ENCODE measurements around the gene FBN2.

Gene FBN2

DNA sequence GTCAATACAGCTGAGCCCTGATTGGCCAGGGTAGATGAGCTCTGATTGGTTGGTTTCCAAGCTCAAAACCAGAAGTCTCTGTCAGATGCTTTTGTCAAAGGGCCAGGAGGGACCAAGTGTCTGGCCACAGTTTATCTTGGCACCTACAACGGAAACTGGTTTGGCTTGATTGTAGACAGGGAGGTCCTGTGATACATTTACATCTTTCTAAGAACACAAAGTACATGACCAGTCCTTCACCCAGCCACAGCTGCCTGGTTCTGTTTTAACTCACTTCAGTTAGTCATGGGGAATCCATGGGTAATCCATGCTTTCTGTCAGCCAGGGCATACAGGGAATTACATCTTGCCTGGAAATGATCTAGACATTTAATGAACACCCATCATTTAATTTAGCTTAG lies 283.3 kb downstream of the FBN2 start:
- DNase-seq (ENCODE audit: low read depth, low spot score), result no peak

DNA sequence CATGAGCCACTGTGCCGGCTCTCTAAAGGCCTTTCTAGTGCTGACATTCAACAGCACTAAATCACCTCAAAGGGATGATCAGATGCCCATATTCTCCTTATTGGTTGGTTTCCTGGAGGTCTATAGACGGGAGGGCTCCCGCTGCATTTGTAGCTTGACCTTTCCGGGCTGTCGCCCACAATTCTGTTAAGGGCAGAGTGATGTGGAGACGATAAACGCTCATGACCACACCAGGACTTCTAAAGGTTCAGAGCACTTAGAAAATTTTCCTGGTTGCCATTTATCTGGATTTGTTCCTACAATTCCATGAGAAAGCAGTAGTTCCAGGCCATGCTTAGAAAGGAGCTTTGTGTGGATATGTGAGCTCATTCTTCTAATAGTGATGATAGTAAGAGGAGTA lies 284.2 kb downstream of the FBN2 start:
- DNase-seq (ENCODE audit: low read depth, low spot score), result no peak

DNA sequence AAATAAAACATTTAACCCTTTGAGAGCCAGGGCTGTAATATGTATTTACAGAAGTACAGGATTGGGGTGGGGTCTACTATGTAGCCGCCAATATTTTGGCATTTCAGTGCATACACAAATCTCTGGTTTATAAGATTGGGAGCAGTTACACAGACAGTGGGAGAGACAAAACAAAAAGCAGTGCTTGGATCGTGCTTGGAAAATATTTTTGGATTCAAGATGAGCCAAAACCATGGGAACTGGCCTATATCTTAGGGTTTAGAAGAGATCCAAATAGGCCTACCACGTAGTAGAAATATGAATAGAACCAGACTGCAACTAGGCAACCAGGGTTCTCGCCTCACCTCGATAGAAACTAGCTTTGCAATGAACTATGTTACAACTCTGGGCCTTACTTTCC lies 284.9 kb downstream of the FBN2 start:
- DNase-seq (ENCODE audit: low read depth, low spot score), result no peak

DNA sequence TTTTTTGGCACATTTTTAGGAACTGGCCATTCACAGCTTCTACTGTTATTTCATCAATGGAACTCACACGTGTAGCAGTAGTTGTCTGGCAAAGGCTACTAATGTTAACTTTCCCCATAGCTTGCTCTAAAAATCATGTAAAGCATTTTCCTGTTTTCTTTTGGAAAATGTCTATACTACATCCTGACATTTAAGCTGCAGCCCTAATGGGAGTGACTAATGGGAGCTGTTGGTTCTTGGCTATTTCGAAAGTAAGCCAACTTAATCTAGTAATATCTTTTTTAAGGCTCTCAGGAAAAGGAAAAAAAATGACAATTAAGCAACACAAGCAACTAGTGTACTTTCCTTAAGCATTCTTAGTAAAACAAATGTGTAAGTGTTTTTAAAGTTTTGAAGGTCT lies 285.3 kb downstream of the FBN2 start:
- no peak for DNase-seq (ENCODE audit: low read depth, low spot score)

DNA sequence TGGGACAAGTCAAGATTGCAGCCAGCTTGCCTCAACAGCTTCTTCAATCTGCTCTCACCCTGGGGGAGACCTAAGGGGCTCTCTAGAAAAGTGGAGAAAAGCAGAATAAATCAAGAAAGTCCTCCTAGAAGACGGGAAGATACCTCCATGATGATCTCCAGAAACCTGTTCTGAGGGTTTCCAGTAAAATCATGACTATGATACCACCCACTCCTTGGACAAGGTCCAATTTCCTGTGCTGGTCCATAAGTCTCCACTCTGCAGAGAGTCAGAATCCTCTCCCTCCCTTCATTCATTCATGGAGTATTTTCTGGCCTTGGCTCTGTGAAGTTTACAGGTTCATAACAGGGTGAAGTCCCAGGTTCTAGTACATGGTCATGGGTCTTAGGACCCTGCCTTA lies 285.8 kb downstream of the FBN2 start:
- no peak for DNase-seq (ENCODE audit: low read depth, low spot score)

DNA sequence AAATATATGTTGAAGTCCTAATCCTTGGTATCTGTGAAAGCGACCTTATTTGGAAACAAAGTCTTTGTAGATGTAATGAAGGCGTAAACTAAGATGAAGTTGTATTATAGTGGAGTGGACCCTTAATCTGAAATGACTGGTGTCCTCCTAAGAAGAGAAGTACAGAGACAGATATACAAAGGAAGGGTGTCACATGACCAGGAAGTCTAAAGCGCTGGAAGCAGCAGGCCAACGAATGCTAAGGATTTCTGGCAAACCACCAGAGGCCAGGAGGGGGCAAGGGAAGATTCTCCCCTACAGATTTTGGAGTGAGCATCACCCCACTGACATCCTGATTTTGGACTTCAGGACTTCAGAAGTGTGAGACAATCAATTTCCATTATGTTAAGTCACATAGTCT lies 292.1 kb downstream of the FBN2 start:
- no peak for DNase-seq (ENCODE audit: low read depth, low spot score)

DNA sequence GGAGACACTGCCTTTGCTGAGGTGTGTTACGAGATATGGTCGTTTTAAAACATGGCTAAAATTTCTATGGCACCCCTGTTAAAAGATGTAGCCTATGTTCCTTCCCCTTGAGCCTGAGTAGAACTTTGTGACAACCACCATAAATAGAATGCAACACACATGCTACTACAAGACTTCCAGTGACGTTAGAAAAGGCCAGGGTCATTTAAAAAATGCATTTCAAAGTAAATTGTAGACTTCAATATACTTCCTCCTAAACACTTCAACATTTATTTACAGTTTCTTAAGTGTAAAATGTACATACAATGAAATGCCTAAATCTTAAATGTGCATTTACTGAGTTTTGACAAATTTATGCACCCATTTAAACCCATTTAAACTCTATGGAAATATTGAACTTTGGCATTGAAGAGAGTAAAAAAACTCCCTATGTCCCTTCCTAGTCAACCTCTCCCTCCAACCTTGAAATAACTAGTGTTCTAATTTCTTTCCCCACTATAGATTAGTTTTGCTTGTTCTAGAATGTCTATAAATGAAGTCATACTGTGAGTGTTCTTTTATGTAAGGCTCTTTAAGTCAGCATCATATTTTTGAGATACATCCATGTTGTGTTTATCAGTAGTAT lies 294.0 kb downstream of the FBN2 start:
- DNase-seq (ENCODE audit: low read depth, low spot score), result no peak

DNA sequence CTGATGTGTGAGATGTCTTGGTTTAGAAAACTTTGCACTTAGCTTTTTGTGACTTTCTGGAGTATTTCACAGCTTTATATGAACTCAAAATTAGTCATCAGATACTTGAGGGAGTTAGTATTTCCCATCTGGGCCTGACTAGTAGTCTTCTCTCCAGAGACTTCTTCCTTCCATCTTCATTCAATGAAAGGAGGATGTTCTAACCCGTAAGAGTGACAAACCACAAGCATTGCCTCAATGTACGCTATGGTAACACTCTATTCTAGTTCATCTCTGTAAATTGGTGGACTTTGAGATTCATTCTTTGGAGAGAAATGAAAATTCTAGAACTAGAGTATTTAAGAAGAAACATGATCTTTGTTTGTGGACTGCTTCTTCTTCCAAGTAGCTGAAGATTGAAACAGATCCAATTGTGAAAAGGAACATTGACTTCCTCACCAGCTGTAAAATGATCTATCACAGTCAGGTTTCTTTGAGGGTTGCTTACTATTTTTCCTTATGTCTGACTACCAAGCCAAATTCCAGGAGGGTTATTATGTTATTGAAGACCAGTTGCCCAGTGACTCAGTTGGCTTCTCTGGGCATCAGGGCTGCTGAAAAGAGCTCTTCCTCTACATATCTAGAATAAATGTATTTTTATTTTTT lies 296.9 kb downstream of the FBN2 start:
- no peak for DNase-seq (ENCODE audit: low read depth, low spot score)

DNA sequence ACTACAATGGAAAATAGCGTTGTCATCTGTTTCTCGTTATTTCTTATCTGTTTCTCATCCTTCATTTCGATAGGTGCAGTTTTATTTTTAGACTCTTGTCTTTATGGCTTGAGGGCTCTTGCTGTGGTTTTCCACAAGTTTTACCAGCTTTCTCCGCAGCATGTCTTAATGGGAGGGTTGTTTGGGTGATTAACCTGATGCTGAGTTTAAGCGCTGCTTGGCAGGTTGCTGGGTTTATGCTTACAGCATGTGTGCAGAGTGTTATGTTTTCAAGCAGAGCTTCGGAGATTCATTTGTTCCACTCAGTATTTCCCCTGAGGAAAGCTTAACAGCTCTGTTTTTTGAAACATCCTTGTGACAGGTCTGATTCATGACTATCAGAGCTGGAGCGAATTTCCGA lies 300.5 kb downstream of the FBN2 start:
- no peak for DNase-seq (ENCODE audit: low read depth, low spot score)

DNA sequence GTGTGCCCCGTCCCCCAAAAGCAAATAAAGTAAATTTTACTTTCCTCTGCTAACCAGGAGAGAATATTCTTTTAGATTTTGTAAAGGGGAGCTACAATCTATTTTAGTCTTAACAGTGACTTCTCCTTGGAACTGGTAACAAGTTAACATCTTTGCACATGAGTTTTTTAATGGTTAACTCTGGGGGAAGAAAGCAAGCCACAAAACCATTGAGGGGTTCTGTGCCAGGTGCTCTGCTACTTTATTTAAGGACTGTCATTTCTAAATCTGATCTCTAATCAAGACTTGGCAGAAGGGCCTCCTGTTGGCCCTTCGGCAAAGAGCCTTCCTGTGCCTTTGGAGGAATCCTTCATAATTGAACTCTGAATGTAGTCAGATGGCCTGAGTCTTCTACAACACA lies 301.0 kb downstream of the FBN2 start:
- DNase-seq (ENCODE audit: low read depth, low spot score), result no peak

DNA sequence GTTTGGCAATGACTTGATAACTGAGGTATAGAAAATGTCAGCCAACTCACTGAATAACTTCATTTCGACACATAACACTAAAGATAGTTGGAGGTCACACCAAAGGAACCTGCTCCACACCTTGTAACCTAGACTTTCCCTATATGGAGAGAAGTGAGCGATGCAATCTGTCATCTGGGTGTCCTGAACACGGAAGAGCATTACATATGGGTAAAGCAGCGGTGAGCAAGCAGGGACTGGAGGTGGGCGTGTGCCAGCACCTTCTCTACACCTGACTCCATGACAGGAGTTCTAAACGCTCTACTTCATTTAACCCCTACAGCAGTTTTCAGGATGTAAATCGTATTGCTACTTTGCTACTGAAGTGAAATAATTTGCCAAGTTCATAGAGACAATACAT lies 301.7 kb downstream of the FBN2 start:
- no peak for DNase-seq (ENCODE audit: low read depth, low spot score)

DNA sequence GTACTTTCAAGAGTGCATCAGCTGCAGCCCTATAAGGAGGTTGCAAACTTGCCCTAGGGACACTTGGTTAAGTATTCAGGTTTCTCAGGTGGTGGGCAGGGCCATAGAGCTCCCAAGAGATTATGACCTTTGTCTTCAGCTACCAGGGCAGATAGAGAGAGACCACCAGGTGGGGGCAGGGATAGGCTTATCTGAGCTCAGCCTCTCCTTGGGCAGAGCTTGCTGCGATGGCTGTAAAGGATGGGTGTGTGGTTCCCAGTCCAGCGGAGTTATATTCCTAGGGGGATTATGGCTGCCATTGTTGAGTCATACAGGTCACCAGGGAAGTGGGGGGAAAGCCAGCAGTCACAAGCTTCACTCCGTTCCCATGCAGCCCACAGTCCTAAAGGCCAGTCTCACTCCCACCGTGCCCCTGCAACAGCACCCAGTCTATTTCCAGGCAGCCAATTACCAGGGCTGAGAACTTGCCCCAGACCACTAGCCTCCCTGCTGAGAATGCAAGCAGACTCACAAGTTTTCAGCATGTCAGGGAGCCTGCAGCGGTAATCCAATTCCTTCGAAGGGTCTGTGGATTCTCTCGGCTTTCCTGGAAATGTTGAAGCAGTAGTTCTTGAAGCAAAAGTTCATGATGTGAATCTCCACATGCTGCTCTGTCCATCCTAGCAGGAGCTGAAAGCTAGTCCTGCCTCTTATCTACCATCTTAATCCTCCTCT lies 303.0 kb downstream of the FBN2 start:
- peak; percentile 66 for DNase-seq (ENCODE audit: low read depth, low spot score)

DNA sequence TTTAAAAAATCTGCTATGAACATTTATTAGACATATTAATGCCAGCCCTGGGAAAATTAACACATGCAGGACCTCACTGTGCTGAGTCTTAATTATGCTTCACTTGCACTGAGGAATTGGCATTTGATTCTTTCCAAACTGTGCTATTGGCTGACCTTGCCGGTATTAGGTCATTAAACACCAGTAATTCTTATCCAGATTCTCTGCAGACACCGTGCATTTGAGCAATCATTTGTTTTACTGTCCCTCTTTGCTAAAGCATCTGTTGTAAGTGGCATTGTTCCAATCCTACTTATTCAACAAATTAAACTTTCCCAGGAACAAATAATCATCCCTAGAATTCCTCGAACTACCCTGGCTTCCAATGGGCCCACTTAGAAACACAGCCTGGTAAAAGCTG lies 309.5 kb downstream of the FBN2 start:
- DNase-seq (ENCODE audit: low read depth, low spot score), result no peak

DNA sequence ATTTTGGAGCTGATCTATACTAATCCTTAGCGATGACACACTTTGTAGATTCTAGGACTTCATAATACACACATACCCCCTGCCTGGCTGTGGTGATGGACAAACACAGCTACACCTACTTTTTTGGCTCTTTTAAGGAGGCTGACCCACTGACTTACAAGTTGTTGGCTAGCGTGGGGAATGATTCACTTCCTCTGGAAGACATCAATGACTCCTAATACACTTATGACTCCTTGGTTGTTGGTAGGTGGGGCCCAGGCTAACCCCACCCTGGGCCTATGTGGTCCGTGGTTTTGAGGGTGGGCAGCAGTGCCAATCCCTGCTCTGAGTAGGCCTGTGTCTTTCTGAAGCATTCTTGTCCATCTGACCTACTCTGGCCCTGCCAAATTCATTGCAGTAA lies 310.0 kb downstream of the FBN2 start:
- peak; percentile 64 for DNase-seq (ENCODE audit: low read depth, low spot score)

DNA sequence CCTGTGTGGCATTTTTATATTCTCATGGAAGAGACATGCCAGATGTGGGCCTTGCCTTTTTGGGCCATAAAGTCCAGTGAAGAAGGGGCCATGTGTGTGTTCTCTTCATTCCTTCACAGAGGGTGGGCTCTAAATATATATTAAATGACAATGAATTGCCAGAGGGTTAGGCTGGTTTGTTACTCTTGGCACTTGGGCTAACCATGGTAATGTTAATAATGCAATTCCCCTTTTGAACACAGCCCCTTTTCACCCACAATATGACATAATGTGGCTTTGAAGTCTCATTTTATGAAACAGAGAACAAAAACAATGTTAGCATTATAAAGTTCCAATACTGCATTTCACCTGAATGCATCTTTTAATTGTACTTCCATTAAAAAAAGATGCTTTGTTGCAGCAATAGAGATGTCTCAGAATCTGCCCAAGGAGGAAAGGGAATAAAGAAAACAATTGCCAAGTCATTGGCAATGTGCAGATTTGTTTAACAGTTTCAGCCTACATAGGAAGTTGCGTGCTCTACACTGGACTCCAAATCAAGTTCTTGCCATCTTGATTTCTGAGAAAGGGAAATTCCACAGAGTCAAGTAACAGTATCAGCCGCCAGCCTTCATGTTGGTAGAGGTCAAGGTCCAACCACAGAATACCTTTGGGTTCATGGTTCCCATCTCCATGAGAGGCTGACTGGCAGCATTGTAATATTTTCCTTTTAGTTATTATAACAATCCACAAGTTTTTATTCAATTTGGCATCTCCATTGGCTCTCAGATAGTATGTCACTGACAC lies 312.6 kb downstream of the FBN2 start:
- DNase-seq (ENCODE audit: low read depth, low spot score), result peak; percentile 70

DNA sequence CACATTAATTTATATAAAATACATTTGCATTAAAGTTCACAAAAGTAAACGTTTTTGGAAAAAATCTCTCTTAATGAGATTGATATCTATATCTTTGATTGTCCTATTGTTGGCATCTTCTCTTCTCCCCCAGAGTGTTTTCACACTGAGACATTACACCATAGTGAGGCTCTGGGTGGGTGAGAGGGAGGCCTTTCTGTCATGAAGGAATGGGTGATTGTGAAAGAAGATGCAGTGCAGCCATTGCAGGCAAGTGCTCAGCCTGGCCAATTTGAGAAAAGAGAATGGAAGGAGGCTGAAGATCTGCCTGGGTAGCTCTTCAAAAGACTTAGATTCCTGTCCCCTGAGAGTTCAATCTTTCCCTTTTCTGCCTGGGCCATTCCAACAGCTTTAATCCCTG lies 313.7 kb downstream of the FBN2 start:
- no peak for DNase-seq (ENCODE audit: low read depth, low spot score)

DNA sequence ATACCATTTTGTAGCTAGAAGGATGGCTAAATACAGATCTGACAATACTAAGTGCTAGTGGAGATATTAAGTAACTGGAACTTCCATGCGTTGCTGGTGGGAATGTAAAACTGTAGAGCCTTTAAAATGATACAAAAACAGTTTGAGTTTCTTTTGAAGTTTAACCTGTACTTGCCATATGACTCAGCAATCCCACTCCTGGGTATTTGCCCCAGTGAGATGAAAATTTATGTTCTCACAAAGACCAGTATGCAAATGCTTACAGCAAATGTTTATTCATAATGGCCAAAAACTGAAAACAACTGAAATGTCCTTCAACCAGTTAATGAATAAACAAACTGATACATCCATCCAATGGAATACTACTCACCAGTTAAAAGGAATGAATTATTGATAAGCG lies 317.2 kb downstream of the FBN2 start:
- DNase-seq (ENCODE audit: low read depth, low spot score), result no peak

DNA sequence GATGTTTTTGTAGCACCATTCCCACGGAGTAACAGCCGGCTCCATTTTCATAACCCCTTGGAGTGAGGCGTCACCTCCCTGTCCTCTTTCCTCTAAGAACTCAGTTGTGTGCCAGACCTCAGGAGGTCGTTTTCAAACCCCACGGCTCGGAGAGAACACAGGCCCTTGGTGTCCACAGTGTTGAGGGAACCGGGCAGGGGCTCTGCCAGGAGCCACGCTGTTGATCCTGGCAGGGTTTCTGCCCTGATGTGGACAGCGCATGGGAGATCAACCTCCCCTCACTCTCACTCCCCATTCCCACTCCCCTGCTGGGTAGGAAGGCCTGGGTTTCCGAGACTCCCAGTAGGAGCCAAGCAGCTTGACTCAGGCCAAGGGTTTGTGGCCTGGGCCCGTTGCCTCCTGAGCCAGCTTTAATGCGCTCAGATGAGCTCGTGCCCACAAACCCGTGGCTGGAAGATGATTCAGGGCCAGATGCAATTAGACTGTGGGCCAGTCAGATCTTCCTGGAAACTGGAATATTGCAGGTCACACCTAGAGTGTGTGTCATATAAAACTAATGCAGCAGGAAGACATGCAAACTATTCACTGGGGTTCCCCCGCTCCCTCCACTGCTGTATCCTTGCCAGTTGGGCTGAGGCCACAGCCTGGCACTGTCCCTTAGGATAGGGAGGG lies 321.0 kb downstream of the FBN2 start:
- peak; percentile 99 for DNase-seq (ENCODE audit: low read depth, low spot score)

DNA sequence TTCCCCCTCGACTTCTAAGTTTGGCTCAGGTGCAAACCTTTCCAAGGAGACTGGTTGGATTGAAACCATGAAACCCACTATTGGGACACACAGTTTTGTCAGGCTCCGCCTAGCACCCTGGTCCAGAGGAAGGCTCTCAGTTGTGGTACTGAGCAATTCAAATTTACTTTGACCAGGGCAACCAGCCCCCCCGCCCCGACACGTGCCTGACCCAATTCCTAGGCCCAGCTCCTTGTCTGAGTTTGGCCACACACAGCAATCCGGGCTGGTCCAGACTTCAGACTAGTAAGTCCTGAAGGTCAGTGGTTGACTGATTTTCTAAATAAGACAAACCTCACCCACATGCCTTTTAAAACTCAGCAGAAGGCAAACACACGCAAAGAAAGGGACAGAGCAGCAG lies 321.8 kb downstream of the FBN2 start:
- no peak for DNase-seq (ENCODE audit: low read depth, low spot score)

DNA sequence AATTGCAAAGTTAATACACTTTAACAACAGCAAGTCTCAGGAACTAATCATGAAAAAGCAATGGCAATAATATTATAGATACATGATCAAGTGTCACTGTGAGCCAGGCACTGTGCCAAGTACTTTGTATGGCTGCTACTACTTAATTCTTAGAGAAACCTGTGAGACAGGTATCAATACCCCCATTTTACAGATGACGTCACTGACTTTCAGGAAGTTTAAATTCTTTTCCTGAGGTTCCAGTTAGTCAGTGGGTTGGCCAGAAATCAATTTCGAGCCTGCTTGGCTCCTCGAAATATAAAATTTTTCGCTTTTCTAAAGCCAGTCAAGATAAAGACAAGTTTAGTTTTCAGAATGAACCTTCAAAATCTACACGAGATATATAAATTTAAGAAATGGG lies 324.2 kb downstream of the FBN2 start:
- no peak for DNase-seq (ENCODE audit: low read depth, low spot score)

DNA sequence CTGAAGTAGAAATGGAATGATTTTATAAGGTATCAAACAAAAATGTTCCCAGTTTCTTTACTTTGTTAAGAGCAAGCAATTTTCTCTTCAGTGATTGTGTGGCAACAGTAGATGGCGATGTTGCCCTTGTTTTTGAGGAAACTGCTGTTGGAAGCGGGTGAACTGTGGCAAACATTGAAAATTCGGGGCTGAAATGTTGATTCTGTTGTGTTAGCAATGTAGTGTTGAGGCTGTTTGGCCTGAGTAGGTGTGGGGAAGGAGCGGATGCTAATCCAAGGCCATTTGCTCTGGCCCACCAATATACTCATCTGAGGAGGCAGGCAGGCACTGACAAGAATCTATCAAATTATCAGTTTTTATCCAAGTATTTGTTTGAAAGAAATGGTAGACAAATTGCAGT lies 324.7 kb downstream of the FBN2 start:
- no peak for DNase-seq (ENCODE audit: low read depth, low spot score)
